Iris pigment epithelial cell (primary cell): ENCODE measurements around the gene TM7SF2.
"Not testable (repeated sequence)": the region's sequence is repeated elsewhere in the genome, so short reads cannot be mapped to it uniquely, and the experiment has no call there.

ENCODE experiments used
- DNase-seq: peaks from one replicate; pipeline ENCODE4 v3.0.0-alpha.2; 2011; ENCODE audit warnings: low read depth

TM7SF2 gene

GRCh38 chr11:65130631-65131416 lies 19.2 kb downstream of the TM7SF2 start:
- DNase-seq = no peak

- DNase-seq = no peak
Observed at GRCh38 chr11:65131417-65131776, 19.7 kb downstream of the TM7SF2 start.

- DNase-seq = no peak
Observed at GRCh38 chr11:65131895-65132237, 20.2 kb downstream of the TM7SF2 start.

- no peak for DNase-seq
Observed at GRCh38 chr11:65132238-65132987, 20.7 kb downstream of the TM7SF2 start.

- no peak for DNase-seq
Observed at GRCh38 chr11:65132988-65133700, 21.5 kb downstream of the TM7SF2 start.

- peak; percentile 43 for DNase-seq
Observed at GRCh38 chr11:65133724-65134123, 22.1 kb downstream of the TM7SF2 start.

GRCh38 chr11:65134240-65134951 lies 22.7 kb downstream of the TM7SF2 start, which contains the start of gene SYVN1:
Gene SYVN1 (minus strand): TSS chr11:65134519. CDS start chr11:65133601, 918 bp downstream.
- DNase-seq = peak; percentile 86

- peak; percentile 98 for DNase-seq
Observed at GRCh38 chr11:65134952-65135632, 23.4 kb downstream of the TM7SF2 start.

GRCh38 chr11:65135633-65136145 lies 24.0 kb downstream of the TM7SF2 start:
- no peak for DNase-seq

- DNase-seq = no peak
Observed at GRCh38 chr11:65136515-65137096, 24.9 kb downstream of the TM7SF2 start.

GRCh38 chr11:65141896-65142494 lies 30.3 kb downstream of the TM7SF2 start:
- DNase-seq = no peak

- DNase-seq = no peak
Observed at GRCh38 chr11:65147352-65148075, 35.8 kb downstream of the TM7SF2 start.

- no peak for DNase-seq
Observed at GRCh38 chr11:65148657-65149056, 37.0 kb downstream of the TM7SF2 start.

GRCh38 chr11:65150131-65150508 lies 38.4 kb downstream of the TM7SF2 start:
- not testable (repeated sequence) for DNase-seq

GRCh38 chr11:65150509-65151299 lies 39.0 kb downstream of the TM7SF2 start:
- peak; percentile 66 for DNase-seq

- DNase-seq = no peak
Observed at GRCh38 chr11:65151331-65151899, 39.7 kb downstream of the TM7SF2 start.

- DNase-seq = no peak
Observed at GRCh38 chr11:65152122-65152521, 40.5 kb downstream of the TM7SF2 start.

GRCh38 chr11:65156256-65156655 lies 44.6 kb downstream of the TM7SF2 start:
- DNase-seq = no peak

GRCh38 chr11:65156926-65157325 lies 45.3 kb downstream of the TM7SF2 start:
- DNase-seq = no peak
